SK-N-SH (cell line): ENCODE results near the gene SLC2A11. TPM values are rescaled to one million over a fixed set of nuclear protein-coding genes. Genes with fewer than 3 reads are reported as not detected.

Experiments used
- CTCF ChIA-PET: fragments of 300-600, 350-600 bp; formaldehyde crosslinking; extraction: SDS; loops from one replicate; lab custom pipeline; 2021; lab: Yijun Ruan, JAX
- POLR2A ChIA-PET: fragments of 350-600 bp; sonication (Branson Sonifier 250); formaldehyde crosslinking; extraction: SDS; loops from one replicate; lab custom pipeline; 2020; ENCODE audit warnings: antibody characterized with exemption, inconsistent platforms; lab: Yijun Ruan, JAX
- DNase-seq: peaks from one replicate; pipeline ENCODE4 v3.0.0; 2012
- H2AFZ ChIP-seq: fragments of 200-600 bp; sonication (generic); 2 replicates; pipeline ENCODE4 v1.8.1; 2016; ENCODE audit warnings: antibody characterized with exemption, mild to moderate bottlenecking, low read depth
- H3F3A ChIP-seq: fragments of 200-600 bp; sonication (generic); replicated peaks from 2 replicates; pipeline ENCODE3; 2016; ENCODE audit warnings: antibody characterized with exemption, mild to moderate bottlenecking; ENCODE audit not compliant: insufficient read depth
- H3K27ac ChIP-seq, 2 experiments: fragments of 200-500 bp in 1 of 2; fragments of 200-600 bp in 1 of 2; sonication (Bioruptor generic) in 1 of 2; sonication (generic), shearing (Covaris generic) in 1 of 2; 2 replicates each; pipeline versions ENCODE4 v1.5.1 to v1.6.1; 2014 to 2016; ENCODE audit warnings: low read depth in 2 of 2, inconsistent platforms in 1 of 2, low read length in 1 of 2, mild to moderate bottlenecking in 1 of 2, mixed read lengths in 1 of 2
- H3K27me3 ChIP-seq: fragments of 200-600 bp; sonication (generic), shearing (Covaris generic); 2 replicates; pipeline ENCODE4 v1.6.1; 2016; ENCODE audit warnings: mixed run types; ENCODE audit not compliant: insufficient read depth
- H3K36me3 ChIP-seq, 2 experiments: fragments of 200-500 bp in 1 of 2; fragments of 200-600 bp in 1 of 2; sonication (Bioruptor generic) in 1 of 2; sonication (generic) in 1 of 2; replicated peaks in 1 of 2; 2 replicates each; pipeline versions ENCODE3 to v1.5.1; 2014 to 2016; ENCODE audit warnings: low read length in 1 of 2, mild to moderate bottlenecking in 1 of 2; ENCODE audit not compliant: insufficient read depth in 2 of 2, control insufficient read depth in 1 of 2
- H3K4me1 ChIP-seq, 2 experiments: fragments of 200-500 bp in 1 of 2; fragments of 200-600 bp in 1 of 2; sonication (Bioruptor generic) in 1 of 2; sonication (generic), shearing (Covaris generic) in 1 of 2; 2 replicates each; pipeline versions ENCODE4 v1.5.1 to v1.6.1; 2014 to 2016; ENCODE audit warnings: low read depth in 1 of 2, low read length in 1 of 2, mixed run types in 1 of 2; ENCODE audit not compliant: insufficient read depth in 2 of 2, control insufficient read depth in 1 of 2
- H3K4me2 ChIP-seq: fragments of 200-600 bp; sonication (generic), shearing (Covaris generic); 2 replicates; pipeline ENCODE4 v1.6.1; 2017; ENCODE audit warnings: mixed run types
- H3K4me3 ChIP-seq, 2 experiments: fragments of 200-500 bp in 1 of 2; fragments of 200-600 bp in 1 of 2; sonication (Bioruptor generic) in 1 of 2; sonication (generic), shearing (Covaris generic) in 1 of 2; 2 replicates each; pipeline versions ENCODE4 v1.5.1 to v1.8.1; 2014 to 2016; ENCODE audit warnings: low read depth in 2 of 2, inconsistent platforms in 1 of 2, low read length in 1 of 2, mild to moderate bottlenecking in 1 of 2, mixed read lengths in 1 of 2, moderate library complexity in 1 of 2
- H3K79me2 ChIP-seq: fragments of 200-600 bp; sonication (generic); 2 replicates; pipeline ENCODE4 v1.8.1; 2017; ENCODE audit warnings: mild to moderate bottlenecking; ENCODE audit not compliant: insufficient read depth
- H3K9ac ChIP-seq: fragments of 200-600 bp; sonication (generic); 2 replicates; pipeline ENCODE4 v1.6.1; 2017; ENCODE audit warnings: mixed run types
- H3K9me2 ChIP-seq: fragments of 200-600 bp; sonication (generic); 2 replicates; pipeline ENCODE4 v1.6.1; 2017; ENCODE audit warnings: mixed run types
- H3K9me3 ChIP-seq: fragments of 200-600 bp; sonication (generic); 2 replicates; pipeline ENCODE4 v1.6.1; 2017; ENCODE audit warnings: mixed run types, mild to moderate bottlenecking, moderate library complexity
- H4K20me1 ChIP-seq: fragments of 200-600 bp; sonication (generic); 2 replicates; pipeline ENCODE4 v1.6.1; 2017; ENCODE audit warnings: mild to moderate bottlenecking, mixed run types; ENCODE audit not compliant: insufficient read depth
- CHD2 ChIP-seq: fragments of 150-350 bp; IDR thresholded peaks from 2 replicates; pipeline ENCODE4 v1.6.1; 2018; ENCODE audit warnings: low read length; ENCODE audit not compliant: partially characterized antibody
- JUND ChIP-seq: IDR thresholded peaks from 2 replicates; pipeline ENCODE4 v1.4.0; 2012
- MXI1 ChIP-seq: IDR thresholded peaks from 2 replicates; pipeline ENCODE4 v1.6.1; 2012; ENCODE audit warnings: mild to moderate bottlenecking, low read depth, low read length, improper control_type of control experiment
- NFIC ChIP-seq: IDR thresholded peaks from 2 replicates; pipeline ENCODE4 v1.4.0; 2012; ENCODE audit warnings: borderline replicate concordance
- NRF1 ChIP-seq: IDR thresholded peaks from 2 replicates; pipeline ENCODE4 v1.6.1; 2012; ENCODE audit warnings: low read depth, mild to moderate bottlenecking, low read length
- RAD21 ChIP-seq: IDR thresholded peaks from 2 replicates; pipeline ENCODE4 v1.6.1; 2012; ENCODE audit warnings: mild to moderate bottlenecking, low read length
- SIN3A ChIP-seq: IDR thresholded peaks from 2 replicates; pipeline ENCODE4 v1.6.1; 2012; ENCODE audit warnings: low read depth, mild to moderate bottlenecking, low read length, moderate library complexity, borderline replicate concordance
- TAF1 ChIP-seq: IDR thresholded peaks from 2 replicates; pipeline ENCODE4 v1.6.1; 2012; ENCODE audit warnings: low read depth, mild to moderate bottlenecking, low read length, moderate library complexity, borderline replicate concordance
- YY1 ChIP-seq: IDR thresholded peaks from 2 replicates; pipeline ENCODE4 v1.4.0; 2012; ENCODE audit warnings: low read depth, mild to moderate bottlenecking
- WGBS: methylation state at CpG from one replicate; pipeline ENCODE4 v1.1.6; 2017; ENCODE audit warnings: low lambda C conversion rate; 5-methylcytosine and 5-hydroxymethylcytosine counted together
- polyA plus RNA-seq, 3 experiments: library from polyadenylated mRNA; depleted of rRNA; stranded (reverse); fragments of >200 nt; gene quantifications; 2 replicates each; pipeline ENCODE4 v1.2.3, GENCODE V29; 2012
- TF ChIP-seq, protein P1 (sequence below): fragments of 200-600 bp; sonication (generic); IDR thresholded peaks from 2 replicates; pipeline ENCODE4 v1.6.1; 2017; ENCODE audit warnings: antibody characterized with exemption, mild to moderate bottlenecking, moderate library complexity
- TF ChIP-seq, protein P2 (sequence below): IDR thresholded peaks from 2 replicates; pipeline ENCODE4; 2012
- TF ChIP-seq, protein P3 (sequence below): IDR thresholded peaks from 2 replicates; pipeline ENCODE4 v1.4.0; 2012; ENCODE audit warnings: low read depth
- TF ChIP-seq, protein P4 (sequence below): IDR thresholded peaks from 2 replicates; pipeline ENCODE4 v1.4.0; 2012; ENCODE audit warnings: low read depth, borderline replicate concordance

Gene SLC2A11
- polyA plus RNA-seq, 1 of the 3 experiments (the other 2 are of a cell fraction), result 21.8 TPM

DNA sequence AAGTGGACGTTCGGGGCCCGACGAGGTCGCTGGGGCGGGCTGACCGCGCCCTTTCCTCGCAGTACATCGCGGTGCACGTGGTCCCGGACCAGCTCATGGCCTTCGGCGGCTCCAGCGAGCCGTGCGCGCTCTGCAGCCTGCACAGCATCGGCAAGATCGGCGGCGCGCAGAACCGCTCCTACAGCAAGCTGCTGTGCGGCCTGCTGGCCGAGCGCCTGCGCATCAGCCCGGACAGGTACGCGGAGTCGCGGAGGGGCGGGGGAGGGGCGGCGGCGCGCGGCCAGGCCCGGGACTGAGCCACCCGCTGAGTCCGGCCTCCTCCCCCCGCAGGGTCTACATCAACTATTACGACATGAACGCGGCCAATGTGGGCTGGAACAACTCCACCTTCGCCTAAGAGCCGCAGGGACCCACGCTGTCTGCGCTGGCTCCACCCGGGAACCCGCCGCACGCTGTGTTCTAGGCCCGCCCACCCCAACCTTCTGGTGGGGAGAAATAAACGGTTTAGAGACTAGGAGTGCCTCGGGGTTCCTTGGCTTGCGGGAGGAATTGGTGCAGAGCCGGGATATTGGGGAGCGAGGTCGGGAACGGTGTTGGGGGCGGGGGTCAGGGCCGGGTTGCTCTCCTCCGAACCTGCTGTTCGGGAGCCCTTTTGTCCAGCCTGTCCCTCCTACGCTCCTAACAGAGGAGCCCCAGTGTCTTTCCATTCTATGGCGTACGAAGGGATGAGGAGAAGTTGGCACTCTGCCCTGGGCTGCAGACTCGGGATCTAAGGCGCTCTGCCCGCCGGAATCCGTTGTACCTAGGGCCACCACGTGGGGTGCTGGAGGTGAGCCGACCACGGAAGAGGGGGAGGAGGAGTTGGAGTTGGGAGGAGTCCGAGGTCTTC, 37.3 kb downstream of the SLC2A11 start:
- Histone ChIP-seq H3K9ac (peak overlapping the region; percentile 95), H4K20me1 (peaks cover 9% of the 10 kb centered on the region; the same call in 1 of the 2 replicates), H3K4me1 (peaks cover 10 to 33% of the 10 kb centered on the region in 2 experiments; a peak in 2 of 4 replicates), H3K36me3 (peaks cover 21 to 23% of the 10 kb centered on the region in 2 experiments), H3K9me3 (no peaks in the 10 kb centered on the region), H3K27me3 (no peaks in the 10 kb centered on the region), H2AFZ (no peak overlapping the region), H3K4me3 (peak overlapping the region; percentile 79 to 85), H3K27ac (peak overlapping the region; percentile 84 to 96), H3K4me2 (peak overlapping the region; percentile 89), H3K9me2 (no peaks in the 10 kb centered on the region), H3K79me2 (peaks cover 25% of the 10 kb centered on the region; the same call in 1 of the 2 replicates), H3F3A (peaks cover under 1% of the 10 kb centered on the region)
- CTCF ChIA-PET, result interaction anchor here (0.6 to 3.3 kb wide), 20 partner anchors 8 to 335 kb away, joined by 3 to 21 read pairs (median 6); partner anchors contain the start of genes SLC2A11 and ZNF70
- peak; percentile 68 for TF ChIP-seq NRF1
- TF ChIP-seq NFIC, result peak; percentile 37; the same call in 1 of the 2 replicates
- TF ChIP-seq, protein P1, sequence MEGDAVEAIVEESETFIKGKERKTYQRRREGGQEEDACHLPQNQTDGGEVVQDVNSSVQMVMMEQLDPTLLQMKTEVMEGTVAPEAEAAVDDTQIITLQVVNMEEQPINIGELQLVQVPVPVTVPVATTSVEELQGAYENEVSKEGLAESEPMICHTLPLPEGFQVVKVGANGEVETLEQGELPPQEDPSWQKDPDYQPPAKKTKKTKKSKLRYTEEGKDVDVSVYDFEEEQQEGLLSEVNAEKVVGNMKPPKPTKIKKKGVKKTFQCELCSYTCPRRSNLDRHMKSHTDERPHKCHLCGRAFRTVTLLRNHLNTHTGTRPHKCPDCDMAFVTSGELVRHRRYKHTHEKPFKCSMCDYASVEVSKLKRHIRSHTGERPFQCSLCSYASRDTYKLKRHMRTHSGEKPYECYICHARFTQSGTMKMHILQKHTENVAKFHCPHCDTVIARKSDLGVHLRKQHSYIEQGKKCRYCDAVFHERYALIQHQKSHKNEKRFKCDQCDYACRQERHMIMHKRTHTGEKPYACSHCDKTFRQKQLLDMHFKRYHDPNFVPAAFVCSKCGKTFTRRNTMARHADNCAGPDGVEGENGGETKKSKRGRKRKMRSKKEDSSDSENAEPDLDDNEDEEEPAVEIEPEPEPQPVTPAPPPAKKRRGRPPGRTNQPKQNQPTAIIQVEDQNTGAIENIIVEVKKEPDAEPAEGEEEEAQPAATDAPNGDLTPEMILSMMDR, result peak; percentile 48
- TF ChIP-seq, protein P2, sequence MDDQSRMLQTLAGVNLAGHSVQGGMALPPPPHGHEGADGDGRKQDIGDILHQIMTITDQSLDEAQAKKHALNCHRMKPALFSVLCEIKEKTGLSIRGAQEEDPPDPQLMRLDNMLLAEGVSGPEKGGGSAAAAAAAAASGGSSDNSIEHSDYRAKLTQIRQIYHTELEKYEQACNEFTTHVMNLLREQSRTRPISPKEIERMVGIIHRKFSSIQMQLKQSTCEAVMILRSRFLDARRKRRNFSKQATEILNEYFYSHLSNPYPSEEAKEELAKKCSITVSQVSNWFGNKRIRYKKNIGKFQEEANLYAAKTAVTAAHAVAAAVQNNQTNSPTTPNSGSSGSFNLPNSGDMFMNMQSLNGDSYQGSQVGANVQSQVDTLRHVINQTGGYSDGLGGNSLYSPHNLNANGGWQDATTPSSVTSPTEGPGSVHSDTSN, result peak; percentile 12; the same call in 1 of the 2 replicates
- no peak for TF ChIP-seq JUND
- peak; percentile 41; the same call in 1 of the 2 replicates for TF ChIP-seq SIN3A
- no peak for TF ChIP-seq RAD21
- TF ChIP-seq, protein P3, sequence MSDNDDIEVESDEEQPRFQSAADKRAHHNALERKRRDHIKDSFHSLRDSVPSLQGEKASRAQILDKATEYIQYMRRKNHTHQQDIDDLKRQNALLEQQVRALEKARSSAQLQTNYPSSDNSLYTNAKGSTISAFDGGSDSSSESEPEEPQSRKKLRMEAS, result peak; percentile 95
- TF ChIP-seq, protein P4, sequence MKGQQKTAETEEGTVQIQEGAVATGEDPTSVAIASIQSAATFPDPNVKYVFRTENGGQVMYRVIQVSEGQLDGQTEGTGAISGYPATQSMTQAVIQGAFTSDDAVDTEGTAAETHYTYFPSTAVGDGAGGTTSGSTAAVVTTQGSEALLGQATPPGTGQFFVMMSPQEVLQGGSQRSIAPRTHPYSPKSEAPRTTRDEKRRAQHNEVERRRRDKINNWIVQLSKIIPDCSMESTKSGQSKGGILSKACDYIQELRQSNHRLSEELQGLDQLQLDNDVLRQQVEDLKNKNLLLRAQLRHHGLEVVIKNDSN, result peak; percentile 61; the same call in 1 of the 2 replicates
- peak; percentile 77 for TF ChIP-seq MXI1
- TF ChIP-seq TAF1, result 0 out of 2 replicates have a peak, but pooled peaks have one; percentile 11
- no peak for TF ChIP-seq YY1
- peak; percentile 53 for TF ChIP-seq CHD2
- peak; percentile 89 for DNase-seq
- POLR2A ChIA-PET, result interaction anchor here (1.0 to 2.0 kb wide), 6 partner anchors 18 to 48 kb away, joined by 3 to 15 read pairs (median 6); partner anchors contain the start of gene SLC2A11
- WGBS, result under 1% methylated on average over 21 of the region's 79 CpGs
